Measurements from ENCODE around the gene SPEM3.

DNA sequence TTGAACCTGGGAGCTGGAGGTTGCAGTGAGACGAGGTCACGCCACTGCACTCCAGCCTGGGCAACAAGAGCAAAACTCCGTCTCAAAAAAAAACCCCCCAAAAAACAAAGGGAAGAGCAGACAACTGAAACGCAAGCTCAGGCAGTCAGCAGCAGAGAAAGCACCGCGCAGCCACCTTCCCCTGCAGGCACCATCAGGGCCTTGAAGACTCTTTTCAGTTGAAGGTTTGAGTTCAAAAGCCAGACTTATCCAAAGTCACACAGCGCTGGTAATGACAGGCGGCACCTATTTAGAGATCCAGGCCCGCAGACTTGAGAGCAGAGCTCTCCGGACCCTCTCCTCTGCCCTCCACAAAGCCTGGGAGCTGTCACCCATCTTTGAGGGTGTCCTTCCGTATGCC, 39.6 kb downstream of the SPEM3 start:
- TF ChIP-seq, protein P1, sequence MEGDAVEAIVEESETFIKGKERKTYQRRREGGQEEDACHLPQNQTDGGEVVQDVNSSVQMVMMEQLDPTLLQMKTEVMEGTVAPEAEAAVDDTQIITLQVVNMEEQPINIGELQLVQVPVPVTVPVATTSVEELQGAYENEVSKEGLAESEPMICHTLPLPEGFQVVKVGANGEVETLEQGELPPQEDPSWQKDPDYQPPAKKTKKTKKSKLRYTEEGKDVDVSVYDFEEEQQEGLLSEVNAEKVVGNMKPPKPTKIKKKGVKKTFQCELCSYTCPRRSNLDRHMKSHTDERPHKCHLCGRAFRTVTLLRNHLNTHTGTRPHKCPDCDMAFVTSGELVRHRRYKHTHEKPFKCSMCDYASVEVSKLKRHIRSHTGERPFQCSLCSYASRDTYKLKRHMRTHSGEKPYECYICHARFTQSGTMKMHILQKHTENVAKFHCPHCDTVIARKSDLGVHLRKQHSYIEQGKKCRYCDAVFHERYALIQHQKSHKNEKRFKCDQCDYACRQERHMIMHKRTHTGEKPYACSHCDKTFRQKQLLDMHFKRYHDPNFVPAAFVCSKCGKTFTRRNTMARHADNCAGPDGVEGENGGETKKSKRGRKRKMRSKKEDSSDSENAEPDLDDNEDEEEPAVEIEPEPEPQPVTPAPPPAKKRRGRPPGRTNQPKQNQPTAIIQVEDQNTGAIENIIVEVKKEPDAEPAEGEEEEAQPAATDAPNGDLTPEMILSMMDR (IDR thresholded peaks at IDR 0.05; ENCODE audit: low read depth, low read length), result no peak
- no peak for TF ChIP-seq EZH2phosphoT487 (IDR thresholded peaks at IDR 0.05; ENCODE audit: low read depth)
